ENCODE data around the gene ULK3. TPM values are rescaled to one million over a fixed set of nuclear protein-coding genes. Genes with fewer than 3 reads are reported as not detected.

The ULK3 gene
- total and polyA plus RNA-seq, 12 donors, result 21.3 to 56.3 (median 24.7) TPM

- DNase-seq (peak; percentile 47 to 58), ATAC-seq (peak; percentile 66 to 87 (median 79))
- no peak overlapping the region for H3K4me3 ChIP-seq
- no peaks in the 10 kb centered on the region for H3K36me3 ChIP-seq
- peaks cover 0 to 5% (median 0%) of the 10 kb centered on the region in 7 donors for H3K27me3 ChIP-seq
- TF ChIP-seq, protein P1, sequence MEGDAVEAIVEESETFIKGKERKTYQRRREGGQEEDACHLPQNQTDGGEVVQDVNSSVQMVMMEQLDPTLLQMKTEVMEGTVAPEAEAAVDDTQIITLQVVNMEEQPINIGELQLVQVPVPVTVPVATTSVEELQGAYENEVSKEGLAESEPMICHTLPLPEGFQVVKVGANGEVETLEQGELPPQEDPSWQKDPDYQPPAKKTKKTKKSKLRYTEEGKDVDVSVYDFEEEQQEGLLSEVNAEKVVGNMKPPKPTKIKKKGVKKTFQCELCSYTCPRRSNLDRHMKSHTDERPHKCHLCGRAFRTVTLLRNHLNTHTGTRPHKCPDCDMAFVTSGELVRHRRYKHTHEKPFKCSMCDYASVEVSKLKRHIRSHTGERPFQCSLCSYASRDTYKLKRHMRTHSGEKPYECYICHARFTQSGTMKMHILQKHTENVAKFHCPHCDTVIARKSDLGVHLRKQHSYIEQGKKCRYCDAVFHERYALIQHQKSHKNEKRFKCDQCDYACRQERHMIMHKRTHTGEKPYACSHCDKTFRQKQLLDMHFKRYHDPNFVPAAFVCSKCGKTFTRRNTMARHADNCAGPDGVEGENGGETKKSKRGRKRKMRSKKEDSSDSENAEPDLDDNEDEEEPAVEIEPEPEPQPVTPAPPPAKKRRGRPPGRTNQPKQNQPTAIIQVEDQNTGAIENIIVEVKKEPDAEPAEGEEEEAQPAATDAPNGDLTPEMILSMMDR (IDR thresholded peaks at IDR 0.05), result peak in 7 of 9 donors; percentile 15 to 57 (median 33)
- peak overlapping the region in 9 of 10 donors; percentile 2 to 80 (median 64) for H3K27ac ChIP-seq
- H3K9me3 ChIP-seq, result no peaks in the 10 kb centered on the region
- H3K4me1 ChIP-seq, result peaks cover 0 to 25% (median 14%) of the 10 kb centered on the region in 9 donors
- intact Hi-C loops (cut with DNase I), result no loop called here
- WGBS, 2 donors, result 13 to 15% methylated on average over 9 of the region's 9 CpGs
These were observed 25.6 kb downstream of the ULK3 start for GRCh38 chr15:74817370-74817737.

DNA sequence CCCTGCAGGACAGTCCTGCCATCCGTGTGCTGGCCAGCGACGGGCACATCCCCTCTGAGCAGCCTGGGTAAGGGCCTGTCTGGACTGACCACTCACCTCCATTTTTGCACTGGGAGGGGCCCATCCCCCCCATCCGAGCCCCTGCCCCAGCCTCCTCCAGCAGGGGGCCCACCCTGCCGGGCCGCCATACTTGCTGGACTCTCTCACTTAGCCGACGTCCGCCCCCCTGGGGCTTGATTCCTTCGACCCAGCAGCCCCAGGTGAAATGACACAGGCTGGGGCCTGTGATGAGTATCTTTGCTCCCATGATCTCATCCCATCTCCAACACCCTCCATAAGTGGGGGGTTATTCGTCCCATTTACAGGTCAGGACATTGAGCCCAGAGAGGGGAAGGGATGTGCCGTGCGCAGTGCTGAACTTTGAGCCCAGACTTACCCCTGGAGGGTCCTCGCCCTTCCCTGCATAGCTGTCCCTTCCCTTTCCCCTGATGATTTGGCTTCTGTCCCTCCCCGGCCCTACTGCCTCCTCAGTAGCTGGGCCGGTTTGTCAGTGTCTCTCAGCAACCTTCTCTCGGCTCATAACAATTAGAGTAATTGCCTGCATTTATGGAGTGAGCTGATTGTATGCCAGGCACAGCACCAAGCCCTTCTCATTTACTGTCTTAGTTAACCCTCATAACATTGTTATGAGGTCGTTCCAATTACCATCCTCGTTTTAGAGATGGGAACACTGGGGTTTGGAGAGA is 26.2 kb downstream of the ULK3 start:
- DNase-seq, result no peak
- WGBS, 2 donors, result 50 to 58% methylated on average over 19 of the region's 19 CpGs
- no peaks in the 10 kb centered on the region for H3K36me3 ChIP-seq
- peaks cover 0 to 25% (median 14%) of the 10 kb centered on the region in 9 donors for H3K4me1 ChIP-seq
- intact Hi-C loops (cut with DNase I), result no loop called here
- peak in 3 of 8 donors; percentile 3 to 11 (median 4) for ATAC-seq
- peak overlapping the region in 9 of 10 donors; percentile 2 to 80 (median 64) for H3K27ac ChIP-seq
- H3K4me3 ChIP-seq, result no peak overlapping the region
- H3K27me3 ChIP-seq, result peaks cover 0 to 5% (median 0%) of the 10 kb centered on the region in 7 donors
- H3K9me3 ChIP-seq, result no peaks in the 10 kb centered on the region
- TF ChIP-seq, protein P1 (IDR thresholded peaks at IDR 0.05), result no peak

GRCh38 chr15:74815961-74816360 is 27.0 kb downstream of the ULK3 start:
- ATAC-seq (peak in 1 of 8 donors; percentile 9), DNase-seq (no peak)
- peaks cover 0 to 5% (median 0%) of the 10 kb centered on the region in 7 donors for H3K27me3 ChIP-seq
- 88 to 90% methylated on average over 15 of the region's 15 CpGs for WGBS, 2 donors
- no peaks in the 10 kb centered on the region for H3K9me3 ChIP-seq
- TF ChIP-seq, protein P1 (IDR thresholded peaks at IDR 0.05), result no peak
- H3K27ac ChIP-seq, result peak overlapping the region in 7 of 10 donors; percentile 14 to 80 (median 56)
- peaks cover 0 to 25% (median 14%) of the 10 kb centered on the region in 9 donors for H3K4me1 ChIP-seq
- H3K4me3 ChIP-seq, result no peak overlapping the region
- intact Hi-C loops (cut with DNase I), result no loop called here
- H3K36me3 ChIP-seq, result no peaks in the 10 kb centered on the region

DNA sequence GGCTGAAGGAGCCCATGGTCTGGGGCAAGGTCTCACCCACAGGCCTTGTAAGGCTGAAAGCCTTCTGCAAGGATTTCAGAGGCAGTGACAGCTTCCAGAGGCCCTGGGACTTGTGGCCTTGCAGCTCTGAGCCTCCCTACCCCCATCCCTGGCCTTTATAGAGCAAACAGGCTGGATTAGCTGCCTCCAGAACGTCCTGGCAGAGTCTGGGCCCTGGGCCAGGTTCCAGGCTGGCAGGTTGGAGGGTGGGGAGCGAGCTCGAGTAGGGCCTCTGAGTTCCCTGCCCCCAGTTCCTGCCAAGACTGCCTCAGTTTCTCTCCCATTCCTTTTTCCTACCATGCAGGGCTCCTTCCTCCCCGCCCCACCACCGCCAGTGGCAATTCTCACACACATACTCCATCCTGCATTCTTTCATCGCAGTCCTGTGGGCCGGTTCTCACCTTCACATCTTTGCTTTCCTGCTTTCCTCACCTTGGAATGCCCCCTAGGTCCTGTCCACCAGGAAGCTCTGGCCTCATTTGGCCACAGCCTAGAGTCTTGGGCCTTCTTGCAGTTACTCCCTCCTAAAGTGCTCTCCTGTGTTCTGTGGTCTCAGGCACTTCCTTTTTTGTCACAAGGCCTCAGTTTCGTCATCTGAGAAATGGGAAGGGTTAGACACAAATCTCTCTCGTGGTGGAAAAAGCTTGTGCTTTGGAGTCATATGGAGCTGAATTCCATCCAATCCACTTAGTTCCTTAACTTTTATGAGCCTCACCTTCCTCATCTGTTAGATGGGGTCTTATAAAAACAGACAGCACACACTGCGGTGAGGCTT is 27.6 kb downstream of the ULK3 start:
- Histone ChIP-seq H3K27me3 (peaks cover 0 to 5% (median 0%) of the 10 kb centered on the region in 7 donors), H3K4me3 (no peak overlapping the region), H3K36me3 (no peaks in the 10 kb centered on the region), H3K27ac (peak overlapping the region in 9 of 10 donors; percentile 14 to 80 (median 55)), H3K4me1 (peaks cover 0 to 25% (median 14%) of the 10 kb centered on the region in 9 donors), H3K9me3 (no peaks in the 10 kb centered on the region)
- DNase-seq (peak in 1 of 2 donors; percentile 74), ATAC-seq (peak in 6 of 8 donors; percentile 44 to 73 (median 61))
- intact Hi-C loops (cut with DNase I), result no loop called here
- TF ChIP-seq, protein P1 (IDR thresholded peaks at IDR 0.05), result no peak
- WGBS, 2 donors, result 61 to 63% methylated on average over 10 of the region's 10 CpGs

All from heart right ventricle (tissue), 16 donors.